HepG2 (cell line): Measurements from ENCODE around the gene ATP13A4. TPM values are rescaled to one million over a fixed set of nuclear protein-coding genes. Genes with fewer than 3 reads are reported as not detected.
A peak's percentile ranks its signal among the peaks of the same experiment; 100 is the strongest.

Experiments used
- ATAC-seq: fragments of 200-7000 bp; cut with Tn5 transposase; 3 replicates; pipeline ENCODE4 v1.9.1; 2020; ENCODE audit warnings: mild to moderate bottlenecking, moderate library complexity
- BruUV-seq: library from RNA; stranded (reverse); fragments of 400-500 nt; replicated peaks from 2 replicates; lab custom pipeline; 2021; lab: Mats Ljungman, UMichigan
- CTCF ChIA-PET: fragments of 300-600 bp; formaldehyde crosslinking; extraction: SDS; loops from one replicate; lab custom pipeline; 2021; ENCODE audit warnings: low total read pairs, inconsistent platforms, low intra/inter-chr PET ratio; lab: Yijun Ruan, JAX
- POLR2A ChIA-PET: fragments of 350-600 bp; sonication (Branson Sonifier 250); formaldehyde crosslinking; loops from one replicate; lab custom pipeline; 2020; ENCODE audit warnings: antibody characterized with exemption, inconsistent platforms; lab: Yijun Ruan, JAX
- DNase-seq: peaks from one replicate; pipeline ENCODE4 v3.0.0-alpha.2; 2015; ENCODE audit warnings: low spot score
- FAIRE-seq: peaks from 3 replicates; lab custom pipeline; 2011; peaks lifted over from hg19 to GRCh38; lab: Jason Lieb, UNC
- H2AFZ ChIP-seq: one replicate; pipeline ENCODE4 v1.6.1; 2011; ENCODE audit warnings: low read length, inconsistent platforms
- H3K27ac ChIP-seq: fragments of 300-600 bp; 3 replicates; pipeline ENCODE4 v1.8.0; 2011; ENCODE audit warnings: mixed run types, mild to moderate bottlenecking, mixed read lengths, low read length, inconsistent platforms; ENCODE audit not compliant: insufficient read depth; ENCODE audit errors: extremely low read length
- H3K27me3 ChIP-seq, 2 experiments: fragments of 200-600 bp in 1 of 2; 2 replicates in 1 of 2; 3 replicates in 1 of 2; pipeline versions ENCODE4 v1.6.0 to v1.8.0; 2011; ENCODE audit warnings: low read length in 2 of 2, mild to moderate bottlenecking in 2 of 2, moderate library complexity in 2 of 2, inconsistent platforms in 1 of 2; ENCODE audit not compliant: insufficient read depth in 2 of 2, control insufficient read depth in 1 of 2
- H3K36me3 ChIP-seq, 2 experiments: fragments of 200-600 bp in 1 of 2; replicated peaks in 1 of 2; 2 replicates in 1 of 2; 3 replicates in 1 of 2; pipeline versions ENCODE4 v1.5.1 to v1.8.0; 2011; ENCODE audit warnings: low read length in 2 of 2, inconsistent platforms in 1 of 2; ENCODE audit not compliant: insufficient read depth in 2 of 2, control insufficient read depth in 1 of 2
- H3K4me1 ChIP-seq: 2 replicates; pipeline ENCODE4 v1.5.1; 2012; ENCODE audit warnings: low read length, inconsistent platforms; ENCODE audit not compliant: insufficient read depth
- H3K4me2 ChIP-seq: 2 replicates; pipeline ENCODE4 v1.6.0; 2011; ENCODE audit warnings: low read depth, low read length, inconsistent platforms
- H3K4me3 ChIP-seq, 3 experiments: fragments of 200-600 bp in 1 of 3; sonication (generic), shearing (Covaris generic) in 1 of 3; replicated peaks in 1 of 3; 2 replicates each; pipeline ENCODE4 v1.5.1; 2011 to 2016; ENCODE audit warnings: low read length in 3 of 3, inconsistent platforms in 2 of 3, low read depth in 2 of 3, mild to moderate bottlenecking in 2 of 3, control low read depth in 1 of 3, mixed read lengths in 1 of 3; ENCODE audit not compliant: insufficient read depth in 1 of 3
- H3K79me2 ChIP-seq: one replicate; pipeline ENCODE4 v1.6.1; 2011; ENCODE audit warnings: low read length, inconsistent platforms; ENCODE audit not compliant: insufficient read depth
- H3K9ac ChIP-seq: 2 replicates; pipeline ENCODE4 v1.6.0; 2011; ENCODE audit warnings: mild to moderate bottlenecking, low read depth, low read length, inconsistent platforms; ENCODE audit not compliant: insufficient read depth
- H3K9me3 ChIP-seq: 2 replicates; pipeline ENCODE4 v1.5.1; 2012; ENCODE audit warnings: mild to moderate bottlenecking, low read length
- H4K20me1 ChIP-seq: 2 replicates; pipeline ENCODE4 v1.6.0; 2011; ENCODE audit warnings: inconsistent platforms, mild to moderate bottlenecking, low read length, moderate library complexity; ENCODE audit not compliant: insufficient read depth
- BHLHE40 ChIP-seq: IDR thresholded peaks from 2 replicates; pipeline ENCODE4 v1.6.1; 2011; ENCODE audit warnings: low read length, improper control_type of control experiment
- CEBPB ChIP-seq: IDR thresholded peaks from 2 replicates; pipeline ENCODE4 v1.6.1; 2011; ENCODE audit warnings: low read depth, low read length, improper control_type of control experiment, borderline replicate concordance
- HIVEP1 ChIP-seq: sonication (generic); formaldehyde crosslinking; IDR thresholded peaks from 2 replicates; pipeline ENCODE4 v1.4.0; 2020; ENCODE audit warnings: mild to moderate bottlenecking, missing genetic modification reagents
- HNRNPL ChIP-seq: fragments of 200-400 bp; formaldehyde crosslinking; IDR thresholded peaks from 2 replicates; pipeline ENCODE4 v1.6.1; 2017; ENCODE audit warnings: mild to moderate bottlenecking, low read depth, low read length
- NR2C2 ChIP-seq: sonication (generic); formaldehyde crosslinking; IDR thresholded peaks from 2 replicates; pipeline ENCODE4 v1.4.0; 2020; ENCODE audit warnings: missing genetic modification reagents, mild to moderate bottlenecking, moderate library complexity, borderline replicate concordance
- PRDM10 ChIP-seq: sonication (generic); formaldehyde crosslinking; IDR thresholded peaks from 2 replicates; pipeline ENCODE4 v1.4.0; 2020; ENCODE audit warnings: low read depth, missing genetic modification reagents
- RERE ChIP-seq: IDR thresholded peaks from 2 replicates; pipeline ENCODE4 v1.6.1; 2016; ENCODE audit warnings: low read depth, missing genetic modification reagents, missing compliant biosample characterization
- SUZ12 ChIP-seq: fragments of 150-350 bp; IDR thresholded peaks from 2 replicates; pipeline ENCODE4 v1.6.1; 2014; ENCODE audit warnings: low read depth, low read length
- TSC22D2 ChIP-seq: sonication (generic); formaldehyde crosslinking; IDR thresholded peaks from 2 replicates; pipeline ENCODE4 v1.5.1; 2020; ENCODE audit warnings: missing genetic modification reagents, mild to moderate bottlenecking, borderline replicate concordance
- ZNF180 ChIP-seq: sonication (generic); formaldehyde crosslinking; IDR thresholded peaks from 2 replicates; pipeline ENCODE4 v1.4.0; 2020; ENCODE audit warnings: low read depth, missing genetic modification reagents, borderline replicate concordance
- ZNF343 ChIP-seq: sonication (generic); formaldehyde crosslinking; IDR thresholded peaks from 2 replicates; pipeline ENCODE4 v1.4.0; 2020; ENCODE audit warnings: mild to moderate bottlenecking, missing genetic modification reagents
- ZNF607 ChIP-seq: sonication (generic); formaldehyde crosslinking; IDR thresholded peaks from 2 replicates; pipeline ENCODE4 v1.5.1; 2020; ENCODE audit warnings: missing genetic modification reagents, mild to moderate bottlenecking, borderline replicate concordance
- ZNF644 ChIP-seq: IDR thresholded peaks from 2 replicates; pipeline ENCODE4 v1.6.1; 2016; ENCODE audit warnings: low read depth
- ZZZ3 ChIP-seq: sonication (generic); formaldehyde crosslinking; IDR thresholded peaks from 2 replicates; pipeline ENCODE4 v1.4.0; 2020; ENCODE audit warnings: missing genetic modification reagents, mild to moderate bottlenecking, borderline replicate concordance
- WGBS: methylation state at CpG from one replicate; pipeline ENCODE4 v1.1.6; 2017; ENCODE audit warnings: low lambda C conversion rate; 5-methylcytosine and 5-hydroxymethylcytosine counted together
- in situ Hi-C: cut with HindIII; loops from 2 replicates; pipeline ENCODE4 v1.10.0; 2017; ENCODE audit warnings: low pct_unique_long_range_greater_than_20kb; ENCODE audit not compliant: extremely low pct_ligation_motif_present
- intact Hi-C: fragments of 100-400 bp; cut with micrococcal nuclease; formaldehyde crosslinking; loops from one replicate; pipeline ENCODE4 v1.10.0; 2022; ENCODE audit not compliant: unreplicated experiment
- polyA plus RNA-seq, 8 experiments: library from polyadenylated mRNA; depleted of rRNA in 3 of 8; stranded (reverse) in 7 of 8; unstranded in 1 of 8; fragments of >200 nt; fragmentation: Illumina TruSeq in 4 of 8; extraction: Trizol in 4 of 8; gene quantifications; 2 replicates each; pipeline versions ENCODE4 v1.2.1 to v1.2.3, GENCODE V29; 2011 to 2016; ENCODE audit warnings: low read depth in 4 of 8, missing spikeins in 1 of 8, mixed read lengths in 1 of 8; ENCODE audit not compliant: insufficient read depth in 1 of 8
- total RNA-seq, 5 experiments: library from RNA; depleted of rRNA; stranded (reverse); fragments of >200 nt; fragmentation: Illumina TruSeq; extraction: Trizol; gene quantifications; 2 replicates each; pipeline ENCODE4 v1.2.3, GENCODE V29; 2016; ENCODE audit warnings: low read depth in 1 of 5

The ATP13A4 gene
- total and polyA plus RNA-seq, 2 of the 13 experiments (the other 11 are each of a cell fraction or from before 2014, with no cell fraction given): 0.01 to 0.07 TPM

GRCh38 chr3:193592841-193593667 is 38.4 kb upstream of the ATP13A4 start, which contains the start of gene OPA1:
Gene OPA1, plus strand, starts transcription at chr3:193593208. Its CDS starts 170 bp downstream, at chr3:193593378.
- DNase-seq: peak; percentile 98
- H3K36me3 ChIP-seq: peaks cover 0 to 17% of the 10 kb centered on the region in 2 experiments; a peak in 2 of 5 replicates
- peak within 1 kb of the TSS; percentile 86 for H3K4me2 ChIP-seq
- peaks cover 0 to 5% of the 10 kb centered on the region in 2 experiments; a peak in 1 of 5 replicates for H3K27me3 ChIP-seq
- intact Hi-C loops (loop anchor here (1.0 to 10.0 kb wide), 3 partner anchors 13 to 698 kb away; partner anchors contain the start of gene HES1), in situ Hi-C loops (loop anchor here (25.0 kb wide), 1 partner anchor 681 kb away; the partner anchor contains the start of gene MB21D2)
- peak within 1 kb of the TSS; percentile 86 for H3K27ac ChIP-seq
- H3K9ac ChIP-seq: peak within 1 kb of the TSS; percentile 95
- peak within 1 kb of the TSS; percentile 62 to 94 (median 92) for H3K4me3 ChIP-seq
- H4K20me1 ChIP-seq: 0 out of 2 replicates have a peak, but pooled peaks cover 5% of the 10 kb centered on the region
- peaks cover 40% of the 10 kb centered on the region for H3K79me2 ChIP-seq
- ChIA-PET POLR2A (no interaction called here), CTCF (no interaction called here)
- TSS peak; percentile 85 for BruUV-seq
- peak within 1 kb of the TSS; percentile 98 for H2AFZ ChIP-seq
- ATAC-seq: peak; percentile 99
- no peaks in the 10 kb centered on the region for H3K9me3 ChIP-seq
- 10% methylated on average over 24 of the region's 55 CpGs for WGBS
- H3K4me1 ChIP-seq: peaks cover 39% of the 10 kb centered on the region
- FAIRE-seq: peak; percentile 91
- TF ChIP-seq PRDM10 (peak; percentile 97), CEBPB (peak; percentile 48; the same call in 1 of the 2 replicates), RERE (peak; percentile 65), ZNF180 (CRISPR knock-in tag) (0 out of 2 replicates have a peak, but pooled peaks have one; percentile 66), ZNF607 (CRISPR knock-in tag) (no peak), ZNF644 (CRISPR knock-in tag) (peak; percentile 67; the same call in 1 of the 2 replicates), BHLHE40 (peak; percentile 75), TSC22D2 (CRISPR knock-in tag) (no peak), SUZ12 (no peak), HIVEP1 (CRISPR knock-in tag) (peak; percentile 89), HNRNPL (0 out of 2 replicates have a peak, but pooled peaks have one; percentile 33), ZNF343 (no peak), ZZZ3 (CRISPR knock-in tag) (peak; percentile 95; the same call in 1 of the 2 replicates), NR2C2 (CRISPR knock-in tag) (peak; percentile 98)
